GM18526 (cell line): Measurements from ENCODE around the gene VSTM2L.

Experiments
- POLR2A ChIP-seq: IDR thresholded peaks from 3 replicates; pipeline ENCODE4 v1.6.1; 2011; ENCODE audit not compliant: insufficient read length; ENCODE audit errors: extremely low read depth

The VSTM2L gene

DNA sequence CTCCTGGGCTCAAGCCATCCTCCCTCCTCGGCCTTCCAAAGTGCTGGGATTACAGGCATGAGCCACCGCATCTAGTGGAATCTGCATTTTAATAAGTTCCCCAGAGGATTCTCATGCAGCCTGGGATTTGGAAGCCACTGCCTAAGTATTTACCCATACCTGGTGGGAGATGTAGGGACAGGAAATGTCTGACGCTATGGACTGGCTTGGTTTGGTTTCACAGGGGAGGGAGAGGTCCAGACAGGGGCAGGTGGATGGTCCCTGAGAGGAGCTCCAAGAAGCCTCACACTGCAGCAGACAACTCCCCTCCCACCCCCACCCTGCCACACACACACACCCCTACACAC, 4.4 kb downstream of the VSTM2L start:
- TF ChIP-seq POLR2A, result no peak

DNA sequence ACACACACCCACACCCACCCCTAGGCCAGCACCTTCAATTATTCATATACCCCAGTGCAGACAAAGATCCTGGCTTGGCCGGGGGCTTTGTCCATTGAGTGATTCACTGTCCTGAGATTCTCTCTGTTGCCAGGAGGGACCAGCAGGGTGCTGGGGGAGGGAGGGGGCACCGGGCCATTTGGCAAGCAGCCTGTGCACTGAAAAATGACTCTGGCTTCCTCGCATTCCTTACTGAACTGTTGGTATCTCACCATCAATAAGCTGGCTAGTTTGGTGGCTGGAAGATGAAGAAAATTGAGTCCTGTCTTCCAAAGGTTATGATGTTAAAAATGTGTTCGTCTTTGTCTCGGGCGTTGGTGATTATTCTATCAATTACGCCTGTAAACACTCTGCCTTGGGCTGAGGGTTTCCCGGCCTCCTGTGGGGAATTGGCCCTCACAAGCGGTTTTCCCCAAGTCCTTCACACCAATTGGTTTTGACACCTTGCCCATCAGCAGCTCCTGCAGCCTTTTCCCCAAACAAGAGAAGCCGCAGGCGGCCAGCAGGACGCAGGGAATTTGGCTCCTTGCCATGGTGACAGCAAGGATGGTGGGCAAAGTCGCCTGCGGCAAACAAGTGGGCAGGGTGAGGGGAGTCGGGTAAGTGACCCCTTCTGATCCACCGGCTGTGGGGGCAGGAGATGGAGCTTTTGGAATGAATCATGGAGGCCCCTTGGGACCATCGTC, 4.9 kb downstream of the VSTM2L start:
- TF ChIP-seq POLR2A, result no peak

DNA sequence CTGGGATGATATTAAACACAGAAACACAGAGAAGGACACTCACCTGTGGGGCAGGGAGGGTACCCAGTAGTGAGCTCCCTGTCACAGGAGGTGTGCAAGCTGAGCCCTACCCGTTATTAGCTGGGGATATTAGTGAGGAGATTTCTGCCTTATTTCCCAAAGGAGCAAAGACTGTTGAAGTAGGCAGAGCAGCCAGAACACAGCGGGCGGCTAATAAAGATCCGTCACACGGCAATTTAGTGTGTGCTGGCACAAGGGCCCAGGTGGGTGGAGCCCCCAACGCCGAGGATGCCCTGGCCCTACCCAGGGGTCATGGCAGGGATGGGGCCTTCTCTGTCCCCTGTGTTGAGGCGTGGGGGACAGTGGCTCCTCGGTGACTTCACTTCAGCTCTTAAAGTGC, 8.3 kb downstream of the VSTM2L start:
- no peak for TF ChIP-seq POLR2A

DNA sequence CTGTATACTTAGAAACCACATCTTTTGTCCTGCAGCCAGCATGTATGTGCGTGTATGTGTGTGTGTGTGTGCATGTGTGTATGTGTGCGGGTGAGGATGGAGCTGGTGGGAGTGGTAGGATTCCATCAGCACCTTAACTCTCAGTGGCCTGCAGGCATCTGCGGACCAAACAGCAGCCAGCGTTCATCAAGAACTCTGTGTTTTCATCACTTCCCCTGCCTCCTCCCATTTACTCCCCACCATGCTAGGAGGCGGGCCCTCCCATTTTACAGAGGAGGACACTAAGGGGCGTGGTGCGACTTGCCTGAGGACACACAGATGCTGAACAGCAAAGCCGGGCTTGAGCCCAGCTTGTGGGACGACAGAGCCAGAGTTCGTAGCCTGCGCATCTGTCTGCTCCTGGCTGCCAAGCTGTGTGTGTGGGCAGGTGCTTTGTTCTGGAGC, 8.9 kb downstream of the VSTM2L start:
- TF ChIP-seq POLR2A, result no peak

DNA sequence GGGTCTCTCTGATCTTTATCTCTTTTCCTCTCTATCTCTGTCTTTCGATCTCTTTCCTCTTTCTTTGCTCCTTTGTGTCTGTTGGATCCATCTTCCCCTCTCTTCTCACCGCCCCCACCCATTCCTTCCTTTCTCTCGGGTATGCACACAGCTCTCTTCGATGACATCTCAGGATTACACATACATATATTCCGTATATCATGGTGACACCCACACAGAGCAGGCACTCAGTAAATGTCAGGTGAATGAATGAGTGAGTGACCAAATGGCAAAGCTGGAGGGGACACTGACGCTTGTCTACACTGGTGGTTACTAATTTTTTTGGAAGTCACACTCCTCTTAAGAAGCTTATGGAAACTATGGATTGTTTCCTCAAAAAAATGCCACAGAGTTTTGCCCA, 9.9 kb downstream of the VSTM2L start:
- no peak for TF ChIP-seq POLR2A

DNA sequence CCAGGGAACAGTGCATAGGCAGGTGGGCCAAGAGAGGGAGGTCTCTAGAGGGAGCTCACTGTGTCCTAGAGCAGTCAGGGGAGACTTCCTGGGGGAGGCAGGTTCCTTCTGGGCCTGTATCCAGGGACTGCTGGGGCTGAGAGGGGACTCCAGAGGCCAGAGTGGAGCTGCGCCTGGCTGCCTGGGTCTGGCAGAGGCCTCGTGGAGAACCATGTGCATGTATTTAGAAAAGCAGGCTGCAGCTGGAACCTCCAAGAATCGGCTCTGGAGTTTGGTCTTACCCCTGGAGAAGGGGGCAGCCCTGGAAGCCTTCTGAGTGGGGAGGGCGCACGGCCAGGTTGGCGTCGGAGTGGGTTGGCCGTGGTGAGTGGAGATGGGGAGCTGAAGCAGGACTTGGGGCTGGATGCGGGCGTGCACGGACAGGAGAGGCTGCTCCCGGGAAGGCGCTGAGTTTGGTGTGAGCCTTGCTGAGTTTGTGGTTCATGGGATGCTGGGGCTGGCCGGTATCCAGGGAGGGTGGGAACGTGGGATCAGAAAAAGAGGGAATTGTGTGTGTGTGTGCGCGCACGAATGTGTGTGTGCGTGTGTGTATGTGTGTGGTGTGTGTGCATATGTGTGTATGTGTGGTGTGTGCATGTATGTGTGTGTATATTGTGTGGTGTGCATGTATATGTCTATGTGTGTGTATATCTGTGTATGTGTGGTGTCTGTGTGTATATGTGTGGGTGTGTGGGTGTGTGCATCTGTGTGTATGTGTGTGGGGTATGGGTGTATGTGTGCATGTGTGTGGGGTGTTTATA, 10.8 kb downstream of the VSTM2L start:
- no peak for TF ChIP-seq POLR2A

DNA sequence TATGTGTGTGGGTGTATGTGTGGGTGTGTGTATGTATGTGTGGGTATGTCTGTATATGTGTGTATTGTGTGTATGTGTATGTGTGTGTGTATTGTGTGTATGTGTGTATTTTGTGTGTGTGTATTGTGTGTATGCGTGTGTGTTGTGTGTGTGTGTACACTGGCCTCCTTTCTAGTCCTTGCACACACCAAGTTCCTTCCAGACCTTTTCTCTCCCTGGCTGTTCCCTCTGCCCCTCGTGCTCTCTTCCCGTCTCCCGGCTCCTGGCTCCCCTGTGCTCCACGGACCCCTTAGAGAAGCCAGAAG, 11.4 kb downstream of the VSTM2L start:
- TF ChIP-seq POLR2A, result no peak

DNA sequence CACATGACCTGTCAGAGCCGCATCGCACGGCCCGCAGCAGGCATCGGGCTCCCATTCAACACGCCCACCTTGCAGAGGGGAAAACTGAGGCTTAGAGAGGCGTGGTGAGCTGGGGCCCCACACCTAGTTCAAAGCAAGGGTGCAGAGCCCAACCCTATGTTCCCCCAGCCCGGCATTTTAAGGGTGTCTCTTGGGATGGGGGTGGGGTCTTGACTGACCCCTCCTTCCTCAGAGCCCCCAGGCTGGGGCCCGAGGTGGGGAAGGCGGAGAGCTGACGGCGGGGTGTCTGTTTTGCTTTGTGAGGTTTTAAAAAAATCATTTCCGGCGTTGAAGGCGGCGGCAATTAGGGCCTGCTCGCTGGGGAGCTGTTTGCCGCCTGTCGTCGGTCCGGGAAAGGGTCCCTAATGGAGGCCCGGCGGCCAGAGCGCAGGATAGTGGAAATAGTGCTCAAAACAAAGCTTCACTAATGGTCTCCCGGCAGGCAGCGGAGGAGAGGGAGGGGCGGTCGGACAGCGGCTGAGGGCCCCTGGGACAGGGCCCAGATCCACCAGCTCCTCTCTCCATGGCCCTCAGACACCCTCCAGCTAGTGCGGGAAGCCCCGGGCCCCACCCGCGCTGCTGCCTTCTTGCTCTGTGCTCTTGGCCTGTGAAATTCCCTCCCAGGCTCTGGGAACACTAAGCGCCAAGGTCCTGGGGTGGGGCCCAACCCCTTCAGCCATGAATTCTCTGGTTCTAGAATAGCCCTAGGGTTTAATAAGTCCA, 11.9 kb downstream of the VSTM2L start:
- no peak for TF ChIP-seq POLR2A

DNA sequence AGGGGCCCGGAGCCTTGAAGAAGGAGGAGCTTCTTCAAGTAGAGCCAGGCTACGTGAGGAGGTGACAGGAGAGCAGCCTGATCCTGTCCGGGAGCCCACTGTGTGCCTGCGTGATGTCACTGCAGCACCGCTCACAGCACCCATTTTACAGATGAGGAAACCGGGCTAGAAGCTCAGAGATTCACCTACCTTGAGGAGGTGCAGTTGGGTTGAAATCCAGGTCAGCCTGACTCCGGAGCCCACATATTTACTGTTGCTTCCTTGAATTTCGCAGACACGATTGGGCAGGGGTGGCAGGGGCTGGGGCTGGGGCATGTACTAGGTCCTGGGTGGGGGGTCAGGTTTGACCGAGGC, 12.5 kb downstream of the VSTM2L start:
- no peak for TF ChIP-seq POLR2A

DNA sequence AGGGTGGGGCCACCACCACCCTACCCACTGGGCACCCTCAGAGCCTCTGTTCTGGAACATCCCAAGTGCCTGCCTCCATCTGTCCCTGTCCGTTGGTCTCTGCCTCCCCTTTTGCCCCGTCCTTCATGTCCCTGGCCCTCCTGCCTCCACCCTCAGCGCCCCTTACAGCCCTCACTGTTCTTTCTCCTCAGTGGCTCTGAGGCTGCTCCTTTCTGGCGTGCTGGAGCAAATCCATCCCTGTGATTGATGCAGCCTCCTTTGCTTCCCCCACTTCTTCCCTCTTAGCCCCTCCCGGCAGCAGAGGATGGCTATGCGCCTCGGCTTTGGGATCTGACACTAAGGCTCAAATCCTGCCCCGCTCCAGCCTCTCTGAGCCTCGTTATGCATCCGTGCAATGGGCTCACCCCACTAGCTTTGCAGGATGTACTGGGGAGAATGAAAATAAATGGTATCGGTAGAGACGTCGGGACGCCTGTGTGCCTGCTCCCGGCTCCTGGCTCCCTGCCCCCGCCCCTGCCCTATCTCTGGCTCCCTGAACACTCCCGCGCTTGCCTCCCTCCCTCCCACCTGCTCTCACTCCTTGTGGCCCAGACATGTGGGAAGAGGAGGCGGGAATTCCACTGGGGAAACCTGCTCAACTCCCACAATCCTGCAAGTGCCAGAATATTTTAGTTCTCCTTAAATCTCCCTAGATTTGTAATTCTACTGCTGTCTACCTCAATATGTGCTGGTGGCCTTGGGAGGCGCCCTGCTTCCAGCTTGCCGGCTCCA, 13.1 kb downstream of the VSTM2L start:
- no peak for TF ChIP-seq POLR2A

DNA sequence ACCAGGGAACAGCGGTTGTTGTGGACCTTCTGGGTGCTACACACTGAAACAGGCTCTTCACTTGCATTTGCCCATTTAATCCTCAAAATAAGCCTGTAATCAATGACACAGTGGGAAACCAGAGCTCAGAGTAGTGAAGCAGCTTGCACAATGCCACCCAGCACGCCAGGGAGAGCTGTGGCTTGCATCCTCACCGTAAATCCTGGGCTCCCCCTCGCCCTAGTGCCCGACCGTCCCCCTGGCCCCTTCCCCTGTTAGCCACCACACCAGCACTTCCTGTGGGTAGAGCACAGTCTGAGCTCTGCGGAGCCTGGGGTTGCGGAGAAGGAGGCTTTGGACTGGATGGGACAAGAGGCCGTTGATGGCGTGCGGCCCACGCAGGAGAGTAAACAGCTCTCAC, 14.5 kb downstream of the VSTM2L start:
- TF ChIP-seq POLR2A, result no peak

DNA sequence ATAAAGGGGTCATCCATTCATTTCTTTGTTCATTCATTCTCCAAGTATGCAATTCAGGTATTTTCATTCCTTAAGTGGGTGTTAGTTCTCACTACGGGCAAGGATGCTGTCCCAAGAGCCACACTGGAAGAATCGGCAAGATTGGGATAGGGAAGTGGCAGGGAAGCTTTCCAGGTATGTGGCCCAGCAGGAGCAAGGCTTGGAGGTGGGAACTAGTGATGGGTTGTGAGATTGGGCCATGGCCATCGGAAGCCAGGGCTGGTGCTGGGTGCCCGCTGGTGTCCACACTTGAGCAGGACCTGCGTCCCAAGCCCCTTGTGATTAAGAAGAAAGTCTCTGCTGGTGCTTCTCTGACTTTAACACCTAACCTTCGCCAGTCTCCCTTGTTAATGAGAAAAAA, 15.1 kb downstream of the VSTM2L start:
- TF ChIP-seq POLR2A, result no peak

DNA sequence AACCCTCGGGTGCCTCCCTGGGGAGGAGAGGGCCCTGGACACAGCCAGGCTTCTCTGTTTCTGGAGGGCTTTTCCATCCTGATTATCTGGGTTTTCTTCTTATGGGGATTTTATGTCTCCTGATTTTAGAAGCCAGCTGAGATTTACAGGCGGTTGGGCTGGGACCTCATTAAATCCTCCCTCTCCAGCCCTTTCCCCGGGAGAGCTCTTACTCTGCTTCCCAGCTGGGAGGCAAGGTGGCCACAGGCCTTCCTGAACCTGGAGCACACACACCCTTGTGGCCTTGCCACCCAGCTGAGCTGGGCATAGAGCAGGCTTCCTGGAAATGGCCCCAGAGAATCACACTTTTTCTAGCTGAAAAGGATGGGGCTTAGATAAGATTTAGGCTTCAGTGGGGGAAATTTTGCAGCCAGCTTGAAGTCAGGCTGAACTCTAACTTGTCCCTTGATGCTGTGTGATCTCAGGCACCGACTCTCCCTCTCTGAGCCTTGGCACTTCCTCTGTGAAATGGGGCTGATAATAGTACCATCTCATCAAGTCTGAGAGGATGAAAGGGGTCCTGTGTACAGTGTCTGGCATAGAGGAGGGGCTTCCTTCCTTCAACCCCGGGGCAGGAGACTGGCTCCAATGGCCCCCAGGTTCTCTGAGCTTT, 16.6 kb downstream of the VSTM2L start:
- no peak for TF ChIP-seq POLR2A

DNA sequence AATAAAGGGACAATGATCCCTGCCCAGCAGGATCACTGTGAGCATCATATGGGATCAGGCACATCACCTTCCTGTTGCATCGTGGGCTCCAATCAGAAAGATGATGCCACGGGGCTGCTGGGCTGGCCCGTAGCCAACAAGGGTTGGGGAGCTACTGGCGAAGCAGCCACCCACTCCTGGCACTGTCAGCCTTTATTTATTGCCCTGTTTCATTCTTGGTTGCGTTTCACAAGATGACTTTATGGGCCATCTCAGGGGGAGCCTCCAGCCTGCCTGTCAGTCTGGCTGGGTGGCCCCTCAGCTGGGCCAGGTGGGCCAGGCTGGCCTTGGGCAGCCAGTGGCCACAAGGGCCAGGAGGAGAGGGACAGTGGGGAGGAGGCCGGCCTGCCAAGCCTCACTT, 17.3 kb downstream of the VSTM2L start:
- TF ChIP-seq POLR2A, result no peak
